ENCODE data around the gene GAB1.

The GAB1 gene

DNA sequence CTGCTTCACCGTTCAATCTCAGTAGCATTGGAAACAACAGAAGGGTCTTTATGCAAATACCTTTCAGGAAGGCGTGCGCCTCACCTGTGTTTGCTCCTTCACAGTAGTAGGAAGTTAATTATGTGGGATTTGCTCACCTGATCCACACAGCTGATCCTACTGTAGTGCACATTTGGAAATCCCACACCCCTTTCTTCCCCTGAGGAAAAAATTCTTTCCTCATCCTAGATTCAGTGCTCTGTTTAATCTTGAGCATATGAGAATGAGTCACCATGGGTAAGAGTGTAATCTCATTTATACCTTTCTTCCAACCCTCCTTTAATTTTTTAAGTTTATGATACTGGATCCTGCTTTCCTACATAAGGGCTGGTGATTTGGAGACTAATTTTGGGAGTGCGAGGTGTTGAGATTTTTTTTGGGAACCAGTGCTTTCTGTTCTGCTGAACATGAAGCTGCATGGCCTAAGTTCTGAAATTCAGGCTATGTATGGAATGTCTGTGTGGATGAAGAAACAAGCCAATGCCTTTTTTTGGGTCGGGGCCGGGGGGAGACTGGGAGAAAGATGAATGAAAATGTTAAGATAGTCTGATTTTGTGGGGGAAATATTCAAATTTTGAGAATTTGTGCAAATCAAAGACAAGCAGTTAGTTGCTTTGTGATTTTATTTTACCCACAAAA is 19.0 kb downstream of the GAB1 start:
- no peak overlapping the region for H2AFZ ChIP-seq
- H3K27ac ChIP-seq: no peak overlapping the region
- peaks cover 12% of the 10 kb centered on the region for H3K4me1 ChIP-seq
- no peak overlapping the region for H3K9ac ChIP-seq
- H3K36me3 ChIP-seq (ENCODE audit: control insufficient read depth, insufficient read depth, low read length): no peaks in the 10 kb centered on the region
- no peaks in the 10 kb centered on the region for H3K9me3 ChIP-seq (ENCODE audit: control insufficient read depth, low read length)
- H3K4me3 ChIP-seq (ENCODE audit: low read depth, low read length): no peak overlapping the region
- no peak overlapping the region for H3K4me2 ChIP-seq (ENCODE audit: low read length)
- no peaks in the 10 kb centered on the region for H3K79me2 ChIP-seq
- no peak for TF ChIP-seq CTCF (IDR thresholded peaks at IDR 0.05)
- no peaks in the 10 kb centered on the region for H3K27me3 ChIP-seq (ENCODE audit: control insufficient read depth, insufficient read depth, low read length)

- H3K9me3 ChIP-seq (ENCODE audit: control insufficient read depth, low read length): no peaks in the 10 kb centered on the region
- H2AFZ ChIP-seq: no peak overlapping the region
- no peaks in the 10 kb centered on the region for H3K79me2 ChIP-seq
- TF ChIP-seq CTCF (IDR thresholded peaks at IDR 0.05): no peak
- no peaks in the 10 kb centered on the region for H3K27me3 ChIP-seq (ENCODE audit: control insufficient read depth, insufficient read depth, low read length)
- no peak overlapping the region for H3K4me2 ChIP-seq (ENCODE audit: low read length)
- H3K4me3 ChIP-seq (ENCODE audit: low read depth, low read length): no peak overlapping the region
- peaks cover 12% of the 10 kb centered on the region for H3K4me1 ChIP-seq
- H3K36me3 ChIP-seq (ENCODE audit: control insufficient read depth, insufficient read depth, low read length): no peaks in the 10 kb centered on the region
- no peak overlapping the region for H3K9ac ChIP-seq
- H3K27ac ChIP-seq: no peak overlapping the region
Observed at GRCh38 chr4:143356493-143356892, 19.8 kb downstream of the GAB1 start.

GRCh38 chr4:143357161-143357845 is 20.6 kb downstream of the GAB1 start:
- Histone ChIP-seq H2AFZ (no peak overlapping the region), H3K9ac (no peak overlapping the region), H3K36me3 (ENCODE audit: control insufficient read depth, insufficient read depth, low read length) (no peaks in the 10 kb centered on the region), H3K4me3 (ENCODE audit: low read depth, low read length) (no peak overlapping the region), H3K27ac (no peak overlapping the region), H3K4me1 (peaks cover 8% of the 10 kb centered on the region), H3K9me3 (ENCODE audit: control insufficient read depth, low read length) (no peaks in the 10 kb centered on the region), H3K4me2 (ENCODE audit: low read length) (no peak overlapping the region), H3K79me2 (peaks cover 5% of the 10 kb centered on the region), H3K27me3 (ENCODE audit: control insufficient read depth, insufficient read depth, low read length) (no peaks in the 10 kb centered on the region)
- no peak for TF ChIP-seq CTCF (IDR thresholded peaks at IDR 0.05)

- Histone ChIP-seq H2AFZ (no peak overlapping the region), H3K27ac (peak overlapping the region; percentile 26), H3K79me2 (peaks cover 11% of the 10 kb centered on the region), H3K9me3 (ENCODE audit: control insufficient read depth, low read length) (no peaks in the 10 kb centered on the region), H3K36me3 (ENCODE audit: control insufficient read depth, insufficient read depth, low read length) (no peaks in the 10 kb centered on the region), H3K4me2 (ENCODE audit: low read length) (no peak overlapping the region), H3K27me3 (ENCODE audit: control insufficient read depth, insufficient read depth, low read length) (no peaks in the 10 kb centered on the region), H3K9ac (no peak overlapping the region), H3K4me1 (peaks cover 10% of the 10 kb centered on the region), H3K4me3 (ENCODE audit: low read depth, low read length) (no peak overlapping the region)
- TF ChIP-seq CTCF (IDR thresholded peaks at IDR 0.05): no peak
Observed at GRCh38 chr4:143358419-143358818, 21.7 kb downstream of the GAB1 start.

Measured in parathyroid adenoma (tissue), 2 donors.